Activated T-helper 1 cell treated with anti-CD3 and anti-CD28 coated beads, Interleukin-12 subunit alpha, Interleukin-12 subunit beta, Interleukin-2, Interleukin-4 antibody, amounts not matched to agents 30 ng/mL and 10 ng/mL and 1 ng/mL, durations not matched to agents 14 hours and 24 hours and 36 hours (primary cell): ENCODE data around the gene HNRNPAB. TPM values are rescaled to one million over a fixed set of nuclear protein-coding genes. Genes with fewer than 3 reads are reported as not detected.
"Not testable (repeated sequence)": the region's sequence is repeated elsewhere in the genome, so short reads cannot be mapped to it uniquely, and the experiment has no call there.

Experiments used
- DNase-seq: peaks from one replicate; pipeline ENCODE4 v3.0.0; 2021; ENCODE audit warnings: low spot score
- H3K27ac Mint-ChIP-seq: one replicate; pipeline ENCODE4 v1.8.0; 2021; ENCODE audit warnings: mild to moderate bottlenecking, mixed read lengths
- H3K27me3 Mint-ChIP-seq: one replicate; pipeline ENCODE4 v1.8.0; 2022; ENCODE audit warnings: mild to moderate bottlenecking, moderate library complexity, mixed read lengths; ENCODE audit not compliant: insufficient read depth
- H3K36me3 Mint-ChIP-seq: one replicate; pipeline ENCODE4 v1.8.0; 2021; ENCODE audit warnings: low read depth, mixed read lengths
- H3K4me1 Mint-ChIP-seq: one replicate; pipeline ENCODE4 v1.8.0; 2021; ENCODE audit warnings: low read depth, mixed read lengths
- H3K4me3 Mint-ChIP-seq: one replicate; pipeline ENCODE4 v1.8.0; 2021; ENCODE audit warnings: mild to moderate bottlenecking, moderate library complexity, mixed read lengths
- H3K9me3 Mint-ChIP-seq: one replicate; pipeline ENCODE4 v1.8.0; 2021; ENCODE audit warnings: mixed read lengths
- intact Hi-C: fragments of 100-400 bp; cut with micrococcal nuclease; formaldehyde crosslinking; loops from one replicate; pipeline ENCODE4 v1.15.1; 2024
- total RNA-seq: library from RNA; stranded (reverse); gene quantifications from 2 replicates; pipeline ENCODE4 v1.2.3, GENCODE V29; 2022

HNRNPAB gene
- total RNA-seq, 1 donor from 2014 or later = 472 TPM

- Mint-ChIP-seq H3K36me3 (no peaks in the 10 kb centered on the region), H3K4me3 (peak overlapping the region; percentile 23), H3K4me1 (peaks cover 66% of the 10 kb centered on the region), H3K27ac (peak overlapping the region; percentile 84), H3K9me3 (no peaks in the 10 kb centered on the region), H3K27me3 (no peaks in the 10 kb centered on the region)
- intact Hi-C loops = loop anchor here (10.0 kb wide), 1 partner anchor 1567 kb away; the partner anchor contains the start of gene MGAT4B
- DNase-seq = no peak
Measured at GRCh38 chr5:178237431-178238312, 33.3 kb downstream of the HNRNPAB start.

- peak overlapping the region; percentile 23 for H3K4me3 Mint-ChIP-seq
- H3K4me1 Mint-ChIP-seq = peaks cover 66% of the 10 kb centered on the region
- no peaks in the 10 kb centered on the region for H3K9me3 Mint-ChIP-seq
- H3K36me3 Mint-ChIP-seq = no peaks in the 10 kb centered on the region
- H3K27ac Mint-ChIP-seq = peak overlapping the region; percentile 84
- no peak for DNase-seq
- intact Hi-C loops = loop anchor here (10.0 kb wide), 1 partner anchor 1567 kb away; the partner anchor contains the start of gene MGAT4B
- H3K27me3 Mint-ChIP-seq = no peaks in the 10 kb centered on the region
Measured at GRCh38 chr5:178238313-178238635, 33.9 kb downstream of the HNRNPAB start.

- H3K36me3 Mint-ChIP-seq = no peaks in the 10 kb centered on the region
- H3K27ac Mint-ChIP-seq = peak overlapping the region; percentile 94
- peaks cover 61% of the 10 kb centered on the region for H3K4me1 Mint-ChIP-seq
- H3K27me3 Mint-ChIP-seq = no peaks in the 10 kb centered on the region
- H3K9me3 Mint-ChIP-seq = no peaks in the 10 kb centered on the region
- intact Hi-C loops = loop anchor here (10.0 kb wide), 1 partner anchor 1566 kb away; the partner anchor contains the start of gene MGAT4B
- DNase-seq = no peak
- no peak overlapping the region for H3K4me3 Mint-ChIP-seq
Measured at GRCh38 chr5:178238711-178239592, 34.6 kb downstream of the HNRNPAB start.

GRCh38 chr5:178239626-178240301, 35.4 kb downstream of the HNRNPAB start:
- H3K4me1 Mint-ChIP-seq = peaks cover 53% of the 10 kb centered on the region
- peak overlapping the region; percentile 62 for H3K4me3 Mint-ChIP-seq
- not testable (repeated sequence) for H3K36me3 Mint-ChIP-seq, H3K27me3 Mint-ChIP-seq, DNase-seq, H3K9me3 Mint-ChIP-seq
- intact Hi-C loops = loop anchor here (10.0 kb wide), 1 partner anchor 1565 kb away; the partner anchor contains the start of gene MGAT4B
- H3K27ac Mint-ChIP-seq = peak overlapping the region; percentile 92

- intact Hi-C loops = no loop called here
- H3K36me3 Mint-ChIP-seq = no peaks in the 10 kb centered on the region
- peak overlapping the region; percentile 92 for H3K27ac Mint-ChIP-seq
- DNase-seq = no peak
- peaks cover 47% of the 10 kb centered on the region for H3K4me1 Mint-ChIP-seq
- H3K9me3 Mint-ChIP-seq = no peaks in the 10 kb centered on the region
- H3K4me3 Mint-ChIP-seq = peak overlapping the region; percentile 74
- H3K27me3 Mint-ChIP-seq = no peaks in the 10 kb centered on the region
Measured at GRCh38 chr5:178240341-178240741, 36.0 kb downstream of the HNRNPAB start.

- Mint-ChIP-seq H3K4me1 (peaks cover 47% of the 10 kb centered on the region), H3K27me3 (no peaks in the 10 kb centered on the region), H3K4me3 (peak overlapping the region; percentile 74), H3K36me3 (no peaks in the 10 kb centered on the region), H3K27ac (peak overlapping the region; percentile 85), H3K9me3 (no peaks in the 10 kb centered on the region)
- intact Hi-C loops = no loop called here
- DNase-seq = no peak
Measured at GRCh38 chr5:178240766-178241165, 36.4 kb downstream of the HNRNPAB start.

GRCh38 chr5:178241231-178241663, 36.9 kb downstream of the HNRNPAB start:
- peak overlapping the region; percentile 74 for H3K4me3 Mint-ChIP-seq
- peak overlapping the region; percentile 85 for H3K27ac Mint-ChIP-seq
- no peaks in the 10 kb centered on the region for H3K27me3 Mint-ChIP-seq
- no peaks in the 10 kb centered on the region for H3K36me3 Mint-ChIP-seq
- peaks cover 45% of the 10 kb centered on the region for H3K4me1 Mint-ChIP-seq
- intact Hi-C loops = no loop called here
- DNase-seq = no peak
- H3K9me3 Mint-ChIP-seq = no peaks in the 10 kb centered on the region

- Mint-ChIP-seq H3K4me1 (peaks cover 40% of the 10 kb centered on the region), H3K4me3 (no peak overlapping the region), H3K9me3 (no peaks in the 10 kb centered on the region), H3K36me3 (no peaks in the 10 kb centered on the region), H3K27ac (no peak overlapping the region), H3K27me3 (no peaks in the 10 kb centered on the region)
- no peak for DNase-seq
- intact Hi-C loops = no loop called here
Measured at GRCh38 chr5:178241688-178242231, 37.4 kb downstream of the HNRNPAB start.

GRCh38 chr5:178242416-178242815, 38.1 kb downstream of the HNRNPAB start:
- H3K27me3 Mint-ChIP-seq = no peaks in the 10 kb centered on the region
- peak overlapping the region; percentile 59 for H3K27ac Mint-ChIP-seq
- intact Hi-C loops = no loop called here
- H3K9me3 Mint-ChIP-seq = no peaks in the 10 kb centered on the region
- DNase-seq = no peak
- no peaks in the 10 kb centered on the region for H3K36me3 Mint-ChIP-seq
- H3K4me1 Mint-ChIP-seq = peaks cover 34% of the 10 kb centered on the region
- H3K4me3 Mint-ChIP-seq = peak overlapping the region; percentile 56

GRCh38 chr5:178244576-178244975, 40.2 kb downstream of the HNRNPAB start:
- Mint-ChIP-seq H3K27ac (no peak overlapping the region), H3K9me3 (no peaks in the 10 kb centered on the region), H3K4me1 (peaks cover 23% of the 10 kb centered on the region), H3K4me3 (no peak overlapping the region), H3K27me3 (no peaks in the 10 kb centered on the region), H3K36me3 (no peaks in the 10 kb centered on the region)
- no peak for DNase-seq
- intact Hi-C loops = no loop called here

GRCh38 chr5:178245389-178245788, 41.1 kb downstream of the HNRNPAB start:
- H3K27me3 Mint-ChIP-seq = no peaks in the 10 kb centered on the region
- peaks cover 20% of the 10 kb centered on the region for H3K4me1 Mint-ChIP-seq
- no peaks in the 10 kb centered on the region for H3K9me3 Mint-ChIP-seq
- H3K27ac Mint-ChIP-seq = no peak overlapping the region
- H3K36me3 Mint-ChIP-seq = no peaks in the 10 kb centered on the region
- DNase-seq = no peak
- intact Hi-C loops = no loop called here
- no peak overlapping the region for H3K4me3 Mint-ChIP-seq

GRCh38 chr5:178246624-178247279, 42.4 kb downstream of the HNRNPAB start:
- H3K36me3 Mint-ChIP-seq = no peaks in the 10 kb centered on the region
- intact Hi-C loops = no loop called here
- H3K27ac Mint-ChIP-seq = no peak overlapping the region
- no peak overlapping the region for H3K4me3 Mint-ChIP-seq
- DNase-seq = no peak
- H3K4me1 Mint-ChIP-seq = peaks cover 12% of the 10 kb centered on the region
- no peaks in the 10 kb centered on the region for H3K27me3 Mint-ChIP-seq
- H3K9me3 Mint-ChIP-seq = no peaks in the 10 kb centered on the region
